ENCODE data around the gene PRRC2A.
A peak's percentile ranks its signal among the peaks of the same experiment; 100 is the strongest.

Gene PRRC2A

GRCh38 chr6:31676322-31676903 lies 55.9 kb downstream of the PRRC2A start:
- no peak for DNase-seq

- no peak for DNase-seq
Measured at GRCh38 chr6:31676904-31677303, 56.4 kb downstream of the PRRC2A start.

- no peak for DNase-seq
Measured at GRCh38 chr6:31677955-31678354, 57.4 kb downstream of the PRRC2A start.

- peak; percentile 69 for DNase-seq
Measured at GRCh38 chr6:31680226-31681134, 60.0 kb downstream of the PRRC2A start, which contains the start of gene LY6G5C. LY6G5C (minus strand) TSS chr6:31681067; CDS start chr6:31680373, 694 bp downstream.

- peak; percentile 54 for DNase-seq
Measured at GRCh38 chr6:31681135-31681671, 60.7 kb downstream of the PRRC2A start.

GRCh38 chr6:31683591-31683990 lies 63.1 kb downstream of the PRRC2A start:
- no peak for DNase-seq

GRCh38 chr6:31686483-31686882 lies 66.0 kb downstream of the PRRC2A start:
- DNase-seq = no peak

- no peak for DNase-seq
Measured at GRCh38 chr6:31687321-31687720, 66.8 kb downstream of the PRRC2A start.

All from NCI-H1436 (cell line).